LoVo (cell line): ENCODE data around the gene SVIL.
"Not testable (repeated sequence)": the region's sequence is repeated elsewhere in the genome, so short reads cannot be mapped to it uniquely, and the experiment has no call there.

Source experiments
- DNase-seq: peaks from one replicate; pipeline ENCODE4 v3.0.0-alpha.2; 2016; ENCODE audit warnings: low spot score

Gene SVIL

GRCh38 chr10:29540016-29540415 lies 94.8 kb downstream of the SVIL start:
- no peak for DNase-seq

DNA sequence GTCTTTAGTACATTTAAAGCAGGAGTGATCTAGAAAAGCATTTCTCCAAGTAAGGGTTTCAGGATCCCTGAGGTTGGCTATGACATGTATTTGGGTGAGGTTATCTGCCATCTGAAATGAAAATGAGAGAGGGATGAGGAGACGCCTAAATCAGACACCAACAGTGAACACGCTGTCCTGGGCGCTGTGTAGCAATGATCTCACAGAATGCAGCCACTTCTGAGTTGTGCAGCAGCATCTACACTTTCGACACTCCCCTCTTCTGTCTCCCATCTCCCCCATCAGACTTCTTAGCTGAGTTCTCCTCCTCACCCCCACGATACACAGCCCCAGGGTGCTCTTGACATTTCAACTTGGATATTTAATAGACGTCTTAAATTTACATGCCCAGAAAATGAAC lies 95.4 kb downstream of the SVIL start:
- DNase-seq = no peak

DNA sequence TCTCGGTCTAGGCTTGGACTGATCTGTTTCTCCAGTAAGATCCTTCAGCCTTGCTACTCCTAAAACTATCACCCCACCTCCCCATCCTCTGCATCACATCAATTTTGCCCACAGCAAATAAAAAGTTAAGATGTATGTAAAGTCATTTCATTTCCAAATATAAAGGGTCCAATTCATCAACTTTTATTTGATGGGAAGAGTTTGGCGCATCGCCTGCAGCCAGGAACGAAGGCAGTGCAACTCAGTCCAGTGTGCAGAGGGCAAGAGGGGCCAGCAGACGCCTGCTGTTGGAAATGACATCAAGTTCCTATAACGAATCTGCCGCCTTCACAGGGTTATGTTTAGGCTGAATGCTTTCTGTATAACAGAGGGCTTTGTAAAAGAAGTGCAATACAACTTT lies 97.0 kb downstream of the SVIL start:
- no peak for DNase-seq

DNA sequence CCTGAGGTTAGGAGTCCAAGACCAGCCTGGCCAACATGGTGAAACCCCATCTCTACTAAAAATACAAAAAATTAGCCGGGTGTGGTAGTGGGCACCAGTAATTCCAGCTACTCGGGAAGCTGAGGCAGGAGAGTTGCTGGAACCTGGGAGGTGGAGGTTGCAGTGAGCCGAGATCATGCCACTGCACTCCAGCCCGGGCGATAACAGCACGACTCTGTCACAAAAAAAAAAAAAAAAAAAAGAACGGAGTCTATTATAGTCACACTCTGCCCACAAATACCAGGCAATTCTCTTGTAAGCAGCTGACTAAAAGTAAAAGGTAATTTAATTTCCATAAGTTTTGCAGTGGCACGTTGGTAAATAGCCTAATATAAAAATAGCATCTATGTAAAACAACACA lies 98.1 kb downstream of the SVIL start:
- not testable (repeated sequence) for DNase-seq

DNA sequence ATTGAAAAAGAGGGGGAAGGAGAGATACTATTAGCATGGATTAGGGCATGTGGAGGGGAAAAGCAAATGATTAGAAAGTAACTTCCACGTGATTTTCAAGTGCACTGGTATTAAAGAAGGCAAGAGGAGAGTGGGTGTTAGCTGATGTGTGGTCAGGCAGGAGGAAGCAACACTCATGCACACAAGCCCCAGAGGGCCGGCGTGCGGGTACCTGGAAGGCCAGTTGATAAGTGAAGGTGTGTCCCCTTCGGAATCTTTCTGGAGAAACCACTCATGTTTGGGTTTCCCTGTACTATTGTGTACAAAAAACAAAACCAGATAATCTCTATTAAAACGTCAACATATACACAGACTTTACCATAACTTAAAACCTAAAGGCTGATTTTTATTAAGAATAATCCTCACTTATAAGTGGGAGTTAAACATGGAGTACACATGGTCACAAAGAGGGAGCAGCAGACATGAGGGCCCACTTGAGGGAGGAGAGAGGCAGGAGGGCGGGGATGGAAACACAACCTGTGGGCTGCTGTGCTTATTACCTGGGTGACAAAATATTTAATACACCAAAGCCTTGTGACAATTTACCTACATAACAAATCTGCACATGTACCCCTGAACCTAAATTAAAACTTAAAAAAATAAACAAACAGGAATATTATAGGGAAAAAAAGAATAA lies 98.9 kb downstream of the SVIL start:
- no peak for DNase-seq

DNA sequence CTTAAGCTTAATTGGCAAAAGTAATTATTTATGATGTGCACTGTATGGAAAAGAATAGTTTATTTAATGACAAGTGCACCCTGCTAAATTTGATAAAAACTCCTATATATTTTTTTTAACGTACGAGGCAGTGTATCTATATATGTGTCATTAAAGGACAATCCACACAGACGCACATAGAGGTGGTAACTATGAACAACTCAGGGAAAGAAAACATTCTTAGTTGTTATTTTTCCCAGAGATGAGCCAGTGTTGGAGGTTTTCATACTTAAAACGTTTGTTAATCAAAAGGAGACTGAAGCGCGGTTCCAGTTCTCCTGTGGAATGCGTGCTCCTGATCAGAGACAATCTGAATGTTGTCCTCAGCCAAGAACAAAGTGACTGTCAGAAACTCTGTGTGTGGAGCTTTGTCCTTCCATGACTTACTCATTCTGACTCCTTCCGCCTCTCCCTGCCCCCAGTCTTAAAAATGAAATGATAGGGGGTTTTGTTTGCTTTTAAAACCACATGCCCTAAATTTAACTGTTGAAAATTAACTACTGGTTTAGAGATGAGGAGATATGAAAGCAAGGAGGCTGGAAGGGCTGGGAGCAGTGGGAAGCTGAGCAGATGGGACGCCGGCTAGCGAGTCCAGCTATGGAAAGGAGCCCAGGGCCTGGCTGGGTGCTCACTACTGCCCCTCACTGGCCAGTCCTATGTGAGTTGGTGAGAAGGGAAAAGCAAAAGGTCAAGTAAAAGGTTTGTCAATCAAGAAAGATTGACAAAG lies 99.6 kb downstream of the SVIL start:
- DNase-seq = peak; percentile 77

- no peak for DNase-seq
Observed at GRCh38 chr10:29534590-29534989, 100.2 kb downstream of the SVIL start.

- no peak for DNase-seq
Observed at GRCh38 chr10:29533696-29534285, 101.0 kb downstream of the SVIL start.

DNA sequence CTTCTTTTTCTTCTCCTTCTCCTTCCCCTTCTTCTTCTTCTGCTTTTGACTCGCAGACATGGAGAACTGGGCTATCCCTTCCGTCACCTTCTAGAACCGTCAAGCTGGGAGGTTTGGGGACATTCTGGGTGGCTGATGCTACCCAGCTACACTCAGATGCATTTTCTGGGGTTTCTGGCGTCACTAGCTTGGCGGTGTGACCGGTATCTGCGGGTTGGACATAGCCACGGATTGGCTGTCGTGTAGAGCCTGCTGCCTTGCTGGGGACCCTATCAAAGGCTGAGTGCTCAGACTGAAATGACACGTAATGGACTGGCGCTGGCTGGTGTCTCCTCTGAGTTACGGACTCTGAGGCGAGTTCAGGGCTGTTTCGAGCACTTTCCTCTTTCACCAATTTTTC lies 101.7 kb downstream of the SVIL start:
- no peak for DNase-seq

GRCh38 chr10:29532256-29532878 lies 102.4 kb downstream of the SVIL start:
- no peak for DNase-seq

GRCh38 chr10:29530112-29530976 lies 104.4 kb downstream of the SVIL start:
- no peak for DNase-seq

DNA sequence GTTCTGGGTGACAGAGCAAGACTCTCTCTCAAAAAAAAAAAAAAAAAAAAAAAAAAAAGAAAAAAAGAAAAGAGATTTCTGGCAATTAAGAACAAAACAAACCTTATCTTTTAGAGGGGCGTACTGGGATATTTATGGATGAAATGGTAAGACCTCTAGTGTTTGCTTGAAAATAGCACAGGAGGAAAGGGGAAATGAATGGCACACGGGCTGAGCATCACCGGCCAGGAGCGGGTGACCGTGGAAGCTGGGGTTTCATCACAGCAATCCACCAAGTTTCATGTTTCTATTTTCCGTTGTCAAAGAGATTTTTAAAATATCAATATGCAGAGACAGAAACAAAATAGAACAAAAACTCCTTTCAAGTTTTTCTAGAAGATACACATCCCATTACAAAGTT lies 105.6 kb downstream of the SVIL start:
- no peak for DNase-seq

- DNase-seq = no peak
Observed at GRCh38 chr10:29525762-29526161, 109.0 kb downstream of the SVIL start.

DNA sequence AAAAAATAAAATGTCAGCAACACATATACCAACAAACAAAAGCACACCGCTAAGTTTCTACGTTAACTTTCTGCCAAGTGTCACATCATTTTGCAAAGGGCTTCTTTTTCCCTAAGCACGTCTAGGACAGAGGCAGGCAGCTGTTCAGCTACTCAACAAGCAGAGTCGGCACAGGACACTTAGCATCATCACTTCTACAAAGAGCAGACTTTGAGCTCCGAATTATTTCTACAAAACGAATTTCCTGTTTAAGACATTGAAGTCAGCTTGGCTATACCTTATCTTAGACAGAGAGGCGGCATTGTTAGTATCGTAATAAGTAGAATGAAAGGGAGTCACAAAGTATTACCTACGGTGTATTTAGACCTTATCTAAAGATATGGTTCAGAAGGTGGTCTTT lies 110.1 kb downstream of the SVIL start:
- no peak for DNase-seq

- no peak for DNase-seq
Observed at GRCh38 chr10:29524294-29524693, 110.5 kb downstream of the SVIL start.

- no peak for DNase-seq
Observed at GRCh38 chr10:29522918-29523317, 111.9 kb downstream of the SVIL start.

- no peak for DNase-seq
Observed at GRCh38 chr10:29522061-29522855, 112.5 kb downstream of the SVIL start.

GRCh38 chr10:29519659-29520058 lies 115.1 kb downstream of the SVIL start:
- no peak for DNase-seq

DNA sequence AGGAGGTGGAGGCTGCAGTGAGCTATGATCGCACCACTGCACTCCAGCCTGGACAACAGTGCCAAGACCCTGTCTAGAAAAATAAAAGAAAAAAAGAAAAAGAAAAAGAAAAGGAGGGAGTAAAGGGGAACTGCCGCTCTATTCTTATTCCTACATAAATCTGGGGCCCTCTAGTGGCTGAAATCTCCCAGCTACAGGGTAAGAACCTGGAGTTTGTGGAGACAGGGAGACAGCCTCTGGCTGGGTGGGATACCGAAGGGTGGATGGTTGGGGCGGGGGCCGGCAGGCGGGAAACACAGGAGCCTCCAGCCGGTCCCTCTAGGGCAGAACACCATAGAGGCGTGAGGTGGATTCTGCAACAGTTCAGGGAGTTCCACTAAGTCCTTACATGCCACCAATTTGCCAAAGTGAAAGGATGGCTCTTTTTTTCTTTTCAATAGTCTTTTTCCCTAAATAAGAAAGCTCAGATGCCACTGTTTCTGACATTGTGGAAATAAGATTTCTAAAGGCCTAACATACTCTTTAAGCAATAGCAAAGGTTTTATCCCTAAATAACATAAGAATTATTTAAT lies 117.3 kb downstream of the SVIL start:
- DNase-seq = no peak

DNA sequence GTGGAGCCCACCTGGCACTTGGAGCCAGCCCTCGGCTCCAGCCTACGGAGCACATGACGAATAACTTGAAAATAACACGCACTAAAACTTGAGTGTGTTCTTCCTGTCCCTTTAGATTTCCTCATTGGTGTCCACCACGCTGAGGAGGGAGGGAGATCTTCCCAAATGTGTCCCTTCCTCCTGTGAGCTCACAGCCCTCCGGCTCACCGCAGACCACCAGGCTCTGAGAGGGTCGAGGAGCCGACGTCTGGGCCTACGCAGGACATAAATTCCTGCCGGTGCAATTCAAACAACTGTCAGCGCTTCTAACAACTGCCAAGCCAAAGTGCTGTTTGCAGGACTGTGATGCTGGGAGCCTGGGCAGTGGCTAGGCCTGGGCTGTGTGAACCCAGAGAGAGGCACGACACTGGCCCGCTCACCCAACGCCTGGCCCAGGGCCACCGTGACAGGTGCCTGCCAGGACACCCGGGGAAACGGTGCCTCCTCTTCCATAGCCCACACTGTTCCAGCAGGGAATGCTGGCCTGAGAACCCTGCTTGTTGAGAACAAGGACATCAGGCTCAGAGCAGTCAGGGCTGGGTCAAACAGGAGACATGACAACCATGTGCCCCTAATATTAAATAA lies 118.3 kb downstream of the SVIL start:
- DNase-seq = not testable (repeated sequence)
